ENCODE results near the gene VCAN. TPM values are rescaled to one million over a fixed set of nuclear protein-coding genes. Genes with fewer than 3 reads are reported as not detected.

Gene VCAN
- total RNA-seq, 1 donor from 2014 or later: 33.7 TPM

GRCh38 chr5:83498585-83498984, 27.0 kb downstream of the VCAN start:
- no peak for FAIRE-seq
- no peaks in the 10 kb centered on the region for H3K27me3 ChIP-seq (ENCODE audit: control insufficient read depth, insufficient read depth, low read length)
- no peak overlapping the region for H3K4me3 ChIP-seq (ENCODE audit: low read depth, low read length)
- H3K36me3 ChIP-seq (ENCODE audit: control insufficient read depth, insufficient read depth, low read length): no peaks in the 10 kb centered on the region
- no peak for DNase-seq (ENCODE audit: low read depth)
- TF ChIP-seq CTCF (IDR thresholded peaks at IDR 0.05; ENCODE audit: insufficient read depth, low read length, severe bottlenecking): no peak

- H3K4me3 ChIP-seq (ENCODE audit: low read depth, low read length): no peak overlapping the region
- TF ChIP-seq CTCF (IDR thresholded peaks at IDR 0.05; ENCODE audit: insufficient read depth, low read length, severe bottlenecking): no peak
- no peaks in the 10 kb centered on the region for H3K36me3 ChIP-seq (ENCODE audit: control insufficient read depth, insufficient read depth, low read length)
- FAIRE-seq: no peak
- no peaks in the 10 kb centered on the region for H3K27me3 ChIP-seq (ENCODE audit: control insufficient read depth, insufficient read depth, low read length)
- no peak for DNase-seq (ENCODE audit: low read depth)
Measured at GRCh38 chr5:83503662-83504061, 32.1 kb downstream of the VCAN start.

GRCh38 chr5:83507431-83507830, 35.9 kb downstream of the VCAN start:
- Histone ChIP-seq H3K27me3 (ENCODE audit: control insufficient read depth, insufficient read depth, low read length) (no peaks in the 10 kb centered on the region), H3K36me3 (ENCODE audit: control insufficient read depth, insufficient read depth, low read length) (no peaks in the 10 kb centered on the region), H3K4me3 (ENCODE audit: low read depth, low read length) (no peak overlapping the region)
- DNase-seq (ENCODE audit: low read depth): no peak
- FAIRE-seq: no peak
- no peak for TF ChIP-seq CTCF (IDR thresholded peaks at IDR 0.05; ENCODE audit: insufficient read depth, low read length, severe bottlenecking)

GRCh38 chr5:83509540-83509939, 38.0 kb downstream of the VCAN start:
- no peak for TF ChIP-seq CTCF (IDR thresholded peaks at IDR 0.05; ENCODE audit: insufficient read depth, low read length, severe bottlenecking)
- Histone ChIP-seq H3K4me3 (ENCODE audit: low read depth, low read length) (no peak overlapping the region), H3K36me3 (ENCODE audit: control insufficient read depth, insufficient read depth, low read length) (no peaks in the 10 kb centered on the region), H3K27me3 (ENCODE audit: control insufficient read depth, insufficient read depth, low read length) (no peaks in the 10 kb centered on the region)
- DNase-seq (ENCODE audit: low read depth) (peak; percentile 87), FAIRE-seq (no peak)

GRCh38 chr5:83510260-83510659, 38.7 kb downstream of the VCAN start:
- no peak overlapping the region for H3K4me3 ChIP-seq (ENCODE audit: low read depth, low read length)
- FAIRE-seq (no peak), DNase-seq (ENCODE audit: low read depth) (no peak)
- no peaks in the 10 kb centered on the region for H3K36me3 ChIP-seq (ENCODE audit: control insufficient read depth, insufficient read depth, low read length)
- TF ChIP-seq CTCF (IDR thresholded peaks at IDR 0.05; ENCODE audit: insufficient read depth, low read length, severe bottlenecking): no peak
- no peaks in the 10 kb centered on the region for H3K27me3 ChIP-seq (ENCODE audit: control insufficient read depth, insufficient read depth, low read length)

- TF ChIP-seq CTCF (IDR thresholded peaks at IDR 0.05; ENCODE audit: insufficient read depth, low read length, severe bottlenecking): no peak
- FAIRE-seq: no peak
- no peak for DNase-seq (ENCODE audit: low read depth)
- H3K36me3 ChIP-seq (ENCODE audit: control insufficient read depth, insufficient read depth, low read length): no peaks in the 10 kb centered on the region
- no peak overlapping the region for H3K4me3 ChIP-seq (ENCODE audit: low read depth, low read length)
- H3K27me3 ChIP-seq (ENCODE audit: control insufficient read depth, insufficient read depth, low read length): no peaks in the 10 kb centered on the region
Measured at GRCh38 chr5:83512061-83512745, 40.7 kb downstream of the VCAN start.
